ENCODE results near the gene FMN2.
"Not testable (repeated sequence)": the region's sequence is repeated elsewhere in the genome, so short reads cannot be mapped to it uniquely, and the experiment has no call there.

The FMN2 gene

DNA sequence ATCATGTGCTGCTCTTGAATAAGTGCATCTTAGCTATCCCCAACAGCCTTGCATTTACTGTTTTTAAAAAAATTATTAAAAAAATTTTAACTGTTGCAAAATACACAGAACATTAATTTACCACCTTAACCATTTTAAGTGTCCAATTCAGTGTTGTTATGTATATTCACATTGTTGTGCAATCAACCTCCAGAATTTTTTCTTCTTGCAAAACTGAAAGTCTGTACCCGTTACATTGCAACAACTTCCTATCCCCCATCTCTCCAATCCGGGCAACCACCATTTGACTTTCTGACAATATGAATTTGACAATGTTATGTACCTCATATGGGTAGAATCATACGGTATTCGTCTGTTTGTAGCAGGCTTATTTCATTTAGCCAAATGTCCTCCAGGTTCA, 83.1 kb downstream of the FMN2 start:
- no peaks in the 10 kb centered on the region for H3K79me2 ChIP-seq (ENCODE audit: insufficient read depth, low read length)
- no peaks in the 10 kb centered on the region for H4K20me1 ChIP-seq (ENCODE audit: low read depth, low read length)
- H2AFZ ChIP-seq (ENCODE audit: low read depth, low read length, severe bottlenecking) = no peak overlapping the region
- H3K9me3 ChIP-seq (ENCODE audit: insufficient read depth, low read length) = no peaks in the 10 kb centered on the region
- H3K9ac ChIP-seq (ENCODE audit: low read length) = no peak overlapping the region
- H3K9me2 ChIP-seq (replicated peaks; ENCODE audit: insufficient read depth, low read length) = no peaks in the 10 kb centered on the region
- no peak overlapping the region for H3K27ac ChIP-seq (ENCODE audit: low read depth, low read length)
- TF ChIP-seq EZH2phosphoT487 (conservative IDR thresholded peaks at IDR 0.05; ENCODE audit: low read length) (no peak), CTCF (IDR thresholded peaks at IDR 0.05; ENCODE audit: insufficient read depth, low read length, poor library complexity, severe bottlenecking) (no peak)
- H3K27me3 ChIP-seq (ENCODE audit: low read length) = no peaks in the 10 kb centered on the region
- no peaks in the 10 kb centered on the region for H3F3A ChIP-seq (ENCODE audit: insufficient read depth)
- H3K4me2 ChIP-seq (ENCODE audit: low read depth, low read length, poor library complexity, severe bottlenecking) = no peak overlapping the region
- H3K36me3 ChIP-seq (ENCODE audit: low read length) = no peaks in the 10 kb centered on the region
- H3K4me3 ChIP-seq (ENCODE audit: insufficient read depth, low read length, poor library complexity, severe bottlenecking) = no peak overlapping the region

DNA sequence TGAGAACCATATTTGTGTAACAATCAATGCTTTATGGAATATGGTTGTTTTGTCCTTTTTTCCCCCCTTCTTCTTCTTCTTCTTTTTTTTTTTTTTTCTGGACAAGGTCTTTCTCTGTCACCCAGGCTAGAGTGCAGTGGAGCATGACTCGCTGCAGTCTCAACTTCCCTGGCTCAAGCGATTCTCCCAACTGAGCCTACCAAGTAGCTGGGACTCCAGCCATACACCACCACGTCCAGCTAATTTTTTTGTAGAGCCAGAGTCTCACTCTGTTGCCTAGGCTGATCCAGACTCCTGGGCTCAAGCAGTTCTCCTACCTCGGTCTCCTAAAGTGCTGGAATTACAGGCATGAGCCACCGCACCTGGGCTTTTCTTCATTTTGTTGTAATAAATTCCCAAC, 86.7 kb downstream of the FMN2 start:
- TF ChIP-seq EZH2phosphoT487 (conservative IDR thresholded peaks at IDR 0.05; ENCODE audit: low read length) = no peak
- TF ChIP-seq CTCF (IDR thresholded peaks at IDR 0.05; ENCODE audit: insufficient read depth, low read length, poor library complexity, severe bottlenecking) = no peak
- Histone ChIP-seq H3K4me2 (ENCODE audit: low read depth, low read length, poor library complexity, severe bottlenecking) (no peak overlapping the region), H3F3A (ENCODE audit: insufficient read depth) (no peaks in the 10 kb centered on the region), H3K79me2 (ENCODE audit: insufficient read depth, low read length) (no peaks in the 10 kb centered on the region), H3K9me3 (ENCODE audit: insufficient read depth, low read length) (no peaks in the 10 kb centered on the region), H2AFZ (ENCODE audit: low read depth, low read length, severe bottlenecking) (no peak overlapping the region), H3K9ac (ENCODE audit: low read length) (no peak overlapping the region), H3K9me2 (replicated peaks; ENCODE audit: insufficient read depth, low read length) (no peaks in the 10 kb centered on the region), H3K36me3 (ENCODE audit: low read length) (no peaks in the 10 kb centered on the region), H3K27me3 (ENCODE audit: low read length) (no peaks in the 10 kb centered on the region), H3K4me3 (ENCODE audit: insufficient read depth, low read length, poor library complexity, severe bottlenecking) (no peak overlapping the region), H4K20me1 (ENCODE audit: low read depth, low read length) (no peaks in the 10 kb centered on the region), H3K27ac (ENCODE audit: low read depth, low read length) (no peak overlapping the region)

- H3F3A ChIP-seq (ENCODE audit: insufficient read depth); H3K27ac ChIP-seq (ENCODE audit: low read depth, low read length); H4K20me1 ChIP-seq (ENCODE audit: low read depth, low read length); H3K79me2 ChIP-seq (ENCODE audit: insufficient read depth, low read length); H3K4me2 ChIP-seq (ENCODE audit: low read depth, low read length, poor library complexity, severe bottlenecking); H3K4me3 ChIP-seq (ENCODE audit: insufficient read depth, low read length, poor library complexity, severe bottlenecking); H3K9ac ChIP-seq (ENCODE audit: low read length); H3K9me3 ChIP-seq (ENCODE audit: insufficient read depth, low read length); H3K36me3 ChIP-seq (ENCODE audit: low read length); H3K27me3 ChIP-seq (ENCODE audit: low read length); H2AFZ ChIP-seq (ENCODE audit: low read depth, low read length, severe bottlenecking); H3K9me2 ChIP-seq (replicated peaks; ENCODE audit: insufficient read depth, low read length): not testable (repeated sequence)
These were observed 93.0 kb downstream of the FMN2 start for GRCh38 chr1:240184682-240185081.

DNA sequence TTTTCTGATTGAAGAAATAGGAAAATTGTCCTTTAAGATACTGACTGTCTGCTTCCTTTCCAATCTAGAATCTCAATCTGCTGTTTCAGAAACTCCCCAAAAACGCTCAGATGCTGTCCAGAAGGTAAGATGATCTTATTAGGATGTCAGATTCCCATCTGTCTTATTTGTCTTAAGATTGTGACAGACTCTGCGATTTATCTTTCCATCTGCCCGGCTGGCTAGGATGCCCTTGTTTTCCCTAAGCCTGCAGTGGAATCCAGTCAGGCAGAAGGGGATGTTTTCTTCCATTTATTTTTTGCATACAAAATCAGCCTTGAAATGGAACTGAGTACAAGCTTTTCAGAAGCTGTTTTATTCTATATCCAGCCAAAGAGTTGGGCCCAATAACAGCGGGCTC, 96.5 kb downstream of the FMN2 start:
- Histone ChIP-seq H3K4me3 (ENCODE audit: insufficient read depth, low read length, poor library complexity, severe bottlenecking) (no peak overlapping the region), H3F3A (ENCODE audit: insufficient read depth) (no peaks in the 10 kb centered on the region), H3K27ac (ENCODE audit: low read depth, low read length) (no peak overlapping the region), H3K36me3 (ENCODE audit: low read length) (no peaks in the 10 kb centered on the region), H3K27me3 (ENCODE audit: low read length) (no peaks in the 10 kb centered on the region), H3K4me2 (ENCODE audit: low read depth, low read length, poor library complexity, severe bottlenecking) (no peak overlapping the region), H3K9me3 (ENCODE audit: insufficient read depth, low read length) (no peaks in the 10 kb centered on the region), H3K9me2 (replicated peaks; ENCODE audit: insufficient read depth, low read length) (no peaks in the 10 kb centered on the region), H3K9ac (ENCODE audit: low read length) (no peak overlapping the region), H3K79me2 (ENCODE audit: insufficient read depth, low read length) (no peaks in the 10 kb centered on the region), H2AFZ (ENCODE audit: low read depth, low read length, severe bottlenecking) (no peak overlapping the region), H4K20me1 (ENCODE audit: low read depth, low read length) (no peaks in the 10 kb centered on the region)
- no peak for TF ChIP-seq CTCF (IDR thresholded peaks at IDR 0.05; ENCODE audit: insufficient read depth, low read length, poor library complexity, severe bottlenecking)

All from SU-DHL-6 (cell line).